Skin epidermis (tissue), 12 donors: Measurements from ENCODE around the gene RBPJL.

ENCODE experiments used
- H3K27ac ChIP-seq, 21 experiments: fragments of 200-600 bp; sonication (generic) in 11 of 21; one replicate each; pipeline ENCODE4 v1.5.0; 2020; ENCODE audit warnings: mild to moderate bottlenecking in 3 of 21, inconsistent platforms in 2 of 21, moderate library complexity in 2 of 21
- H3K4me3 ChIP-seq, 7 experiments: fragments of 200-600 bp; sonication (generic) in 2 of 7; one replicate each; pipeline ENCODE4 v1.5.0; 2020; ENCODE audit warnings: inconsistent platforms in 2 of 7, mild to moderate bottlenecking in 2 of 7, moderate library complexity in 1 of 7

RBPJL gene

DNA sequence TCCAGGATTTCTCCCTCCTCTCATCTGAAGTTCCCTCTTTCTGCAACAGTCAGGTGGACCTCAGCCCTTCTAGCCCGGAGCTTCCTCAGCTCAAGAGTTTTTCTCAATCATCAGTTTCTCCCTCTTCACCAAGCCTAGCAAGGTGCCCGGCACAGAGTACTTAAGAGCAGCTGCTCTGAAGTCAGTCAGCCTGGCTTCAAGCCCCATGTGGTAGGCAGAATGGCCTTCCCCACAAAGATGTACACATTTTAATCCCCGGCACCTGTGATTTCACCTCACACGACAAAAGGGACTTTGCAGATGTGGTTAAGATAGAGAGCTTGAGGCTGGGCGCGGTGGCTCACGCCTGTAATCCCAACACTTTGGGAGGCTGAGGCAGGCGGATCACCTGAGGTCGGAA is 15.1 kb upstream of the RBPJL start:
- Histone ChIP-seq H3K27ac (no peak overlapping the region), H3K4me3 (no peak overlapping the region)

DNA sequence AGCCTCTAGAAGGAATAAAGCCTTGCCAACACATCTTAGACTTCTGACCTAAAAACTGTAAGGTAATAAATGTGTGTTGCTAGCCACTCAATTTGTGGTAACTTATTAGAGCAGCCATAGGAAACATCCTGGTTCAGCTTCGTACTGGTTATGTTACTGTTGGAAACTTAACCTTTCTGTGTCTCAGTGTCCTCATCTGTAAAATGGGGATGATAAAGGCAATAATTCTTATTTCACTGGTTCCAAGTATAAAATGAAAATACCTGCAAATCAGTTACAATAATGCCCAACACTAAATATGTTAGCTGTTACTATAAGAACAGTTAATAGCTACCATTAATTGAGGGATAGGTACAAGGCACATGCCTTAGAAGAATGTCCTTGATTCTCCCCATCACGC is 14.3 kb upstream of the RBPJL start:
- Histone ChIP-seq H3K4me3 (no peak overlapping the region), H3K27ac (no peak overlapping the region)

DNA sequence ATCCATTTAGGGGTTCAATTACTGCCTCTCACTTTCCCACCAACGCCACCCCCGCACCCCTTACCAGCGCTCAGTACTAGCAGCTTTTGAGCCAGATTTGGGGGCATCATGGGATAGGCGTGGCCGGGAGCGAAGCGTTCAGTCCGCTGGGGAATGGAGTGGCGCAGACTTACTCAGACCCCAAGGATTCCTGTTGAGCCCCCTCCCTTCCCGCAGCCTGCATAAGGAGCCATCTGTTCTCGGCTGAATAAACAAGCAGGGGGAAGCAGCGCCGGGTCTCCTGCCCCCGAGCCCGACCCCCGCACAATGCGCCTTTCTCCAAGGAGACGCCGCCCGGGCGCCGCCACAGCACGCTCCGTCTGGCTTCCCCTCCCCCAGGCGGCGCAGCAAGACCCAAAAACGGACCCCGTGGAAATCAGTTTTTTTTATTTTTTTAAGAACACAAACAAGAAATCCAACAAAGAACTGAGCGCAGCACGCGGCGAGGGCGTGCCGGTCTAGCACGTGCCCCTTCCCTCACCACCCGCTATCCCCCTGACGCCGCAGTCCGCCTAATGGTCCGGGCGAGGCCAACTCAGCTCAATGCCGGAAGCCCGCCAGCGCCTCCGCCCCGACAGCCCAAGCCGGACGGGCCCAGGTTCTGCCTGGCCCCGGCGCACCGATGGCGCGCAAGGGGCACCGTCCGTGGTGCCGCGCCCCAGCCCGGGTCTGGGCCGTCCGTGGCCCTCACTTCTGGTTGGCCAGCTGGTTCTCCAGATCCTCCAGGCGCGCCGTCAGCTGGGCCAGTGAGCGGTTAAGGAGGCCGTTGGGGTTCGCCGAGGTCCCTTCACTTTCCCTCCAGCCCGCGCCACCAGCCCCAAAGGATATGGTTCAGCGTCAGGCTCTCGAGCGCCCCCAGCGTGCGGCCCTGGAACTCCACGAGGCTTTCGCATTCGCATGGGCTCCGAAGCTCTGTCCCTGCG is 13.3 kb upstream of the RBPJL start:
- Histone ChIP-seq H3K27ac (peak overlapping the region in 10 of 21 experiments; percentile 29 to 70 (median 54)), H3K4me3 (peak overlapping the region; percentile 29 to 55 (median 39))

DNA sequence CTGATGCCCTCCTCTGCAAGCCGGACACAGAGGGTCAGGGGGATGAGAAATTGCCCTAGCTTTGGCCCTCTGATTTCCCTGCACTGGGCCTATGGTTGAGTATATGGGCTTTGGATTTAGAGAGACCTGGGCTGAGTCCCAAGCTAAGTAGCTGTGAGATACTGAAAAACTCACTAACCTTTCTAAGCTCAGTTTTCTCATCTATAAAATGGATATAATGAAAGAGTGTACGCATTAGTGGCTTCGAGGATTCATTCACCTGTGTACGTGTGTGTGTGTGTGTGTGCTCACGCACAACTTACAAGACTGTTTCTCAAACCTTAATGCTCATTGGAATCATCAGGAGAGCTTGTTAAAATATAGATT is 12.7 kb upstream of the RBPJL start:
- H3K4me3 ChIP-seq: peak overlapping the region in 6 of 7 experiments; percentile 33 to 55 (median 42)
- peak overlapping the region in 1 of 21 experiments; percentile 30 for H3K27ac ChIP-seq

- H3K27ac ChIP-seq: no peak overlapping the region
- no peak overlapping the region for H3K4me3 ChIP-seq
Observed at GRCh38 chr20:45294659-45295058, 12.0 kb upstream of the RBPJL start.

DNA sequence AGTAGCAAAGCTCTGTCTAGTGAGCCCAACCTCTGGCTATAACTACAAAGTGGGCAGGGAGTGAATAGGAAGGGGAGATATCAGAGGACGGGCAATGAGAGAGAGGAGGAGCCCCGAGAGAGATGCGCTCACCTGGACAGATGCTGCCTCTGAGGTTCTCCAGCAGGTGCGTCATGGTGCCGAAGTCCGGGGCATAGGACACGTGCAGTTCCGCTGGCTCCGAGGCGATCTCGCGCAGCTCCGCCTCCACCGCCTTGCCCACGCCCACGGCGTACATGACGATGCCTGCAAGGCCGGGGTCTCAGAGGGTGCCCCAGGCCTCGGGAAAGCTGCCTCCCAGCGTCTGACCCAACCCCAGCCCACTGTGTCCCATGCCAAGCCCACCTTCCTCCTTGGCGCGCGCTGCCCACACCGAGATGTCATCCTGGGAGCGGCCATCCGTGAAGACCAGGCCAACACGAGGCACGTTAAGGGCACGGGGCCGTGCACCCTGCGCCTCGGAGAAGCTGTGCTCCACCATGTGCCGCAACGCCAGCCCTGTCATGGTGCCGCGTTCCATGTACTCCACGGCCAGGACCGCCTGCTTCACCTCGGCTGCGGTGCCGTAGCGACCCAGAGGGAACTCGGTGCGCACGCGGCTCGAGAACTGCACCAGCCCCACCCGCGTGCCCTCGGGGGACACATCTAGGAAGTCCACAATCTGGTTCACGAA is 8.7 kb upstream of the RBPJL start:
- no peak overlapping the region for H3K27ac ChIP-seq
- no peak overlapping the region for H3K4me3 ChIP-seq

DNA sequence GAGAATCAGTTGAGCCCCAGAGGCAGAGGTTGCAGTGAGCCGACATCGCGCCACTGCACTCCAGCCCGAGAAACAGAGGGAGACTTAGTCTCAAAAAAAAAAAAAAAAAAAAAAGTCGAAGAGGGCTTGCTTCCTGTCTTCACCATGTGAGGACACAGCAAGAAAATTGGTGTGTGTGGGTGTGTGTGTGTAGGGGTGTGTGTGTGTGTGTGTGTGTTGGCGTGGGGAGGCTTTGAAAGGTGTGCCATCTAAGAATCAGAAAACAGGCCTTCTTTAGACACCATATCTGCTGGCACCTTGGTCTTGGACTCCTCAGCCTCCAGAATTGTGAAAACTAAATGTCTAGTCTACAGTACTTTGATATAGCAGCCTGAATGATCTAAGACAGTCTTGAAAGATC is 6.9 kb upstream of the RBPJL start:
- no peak overlapping the region for H3K4me3 ChIP-seq
- no peak overlapping the region for H3K27ac ChIP-seq

- H3K4me3 ChIP-seq: no peak overlapping the region
- no peak overlapping the region for H3K27ac ChIP-seq
Observed at GRCh38 chr20:45300961-45301360, 5.7 kb upstream of the RBPJL start.

DNA sequence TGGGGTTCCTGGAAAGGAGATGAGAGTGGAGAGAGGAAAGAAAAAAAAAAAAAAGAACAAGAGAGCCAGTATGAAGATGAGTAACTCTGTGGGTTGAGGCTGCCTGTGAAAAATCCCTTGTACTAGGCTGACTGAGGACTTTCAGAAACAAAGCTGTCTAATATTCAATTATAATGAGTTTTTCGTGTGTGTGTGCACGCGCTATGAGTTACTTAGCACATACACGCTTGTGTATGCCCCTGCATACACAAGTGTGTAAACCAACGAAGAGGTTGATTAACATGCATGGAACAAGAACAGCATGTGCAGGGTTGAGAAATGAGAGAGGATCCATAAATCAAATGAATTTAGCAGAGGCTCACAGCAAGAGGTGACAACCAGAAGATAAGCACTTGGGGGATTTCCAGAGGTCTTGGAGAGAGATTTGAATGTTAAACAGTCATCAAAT is 4.8 kb upstream of the RBPJL start:
- Histone ChIP-seq H3K4me3 (no peak overlapping the region), H3K27ac (no peak overlapping the region)

- no peak overlapping the region for H3K4me3 ChIP-seq
Observed at GRCh38 chr20:45303586-45304463, 2.8 kb upstream of the RBPJL start.

DNA sequence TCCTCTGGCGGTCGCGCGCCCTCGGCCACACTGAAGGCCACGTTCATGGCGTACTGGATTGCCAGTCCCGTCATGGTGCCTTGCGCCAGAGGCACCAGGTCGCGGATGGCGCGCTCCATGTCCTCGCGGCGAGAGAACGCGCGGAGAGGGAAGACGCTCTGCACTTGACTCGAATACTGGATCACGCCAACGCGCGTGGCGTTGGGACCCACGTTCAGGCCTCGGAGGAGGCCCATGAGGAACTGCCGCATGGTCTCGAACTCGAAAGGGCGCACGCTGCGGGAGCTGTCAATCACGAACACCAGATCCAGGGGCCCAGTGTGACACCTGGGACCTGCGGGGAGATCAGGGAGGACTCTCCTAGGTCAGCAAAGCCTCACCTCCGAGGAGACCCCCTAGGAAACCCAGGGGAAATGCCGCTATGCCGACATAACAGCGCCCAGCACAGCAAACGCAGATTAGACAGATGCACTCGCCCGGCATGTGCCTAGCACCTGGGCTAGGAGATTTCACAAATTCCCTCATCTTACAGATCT is 2.1 kb upstream of the RBPJL start:
- H3K4me3 ChIP-seq: no peak overlapping the region

More at GRCh38 chr20:45303586-45304463, 2.8 kb upstream of the RBPJL start:
- H3K27ac ChIP-seq: no peak overlapping the region

GRCh38 chr20:45305262-45305661 is 1.4 kb upstream of the RBPJL start:
- no peak overlapping the region for H3K4me3 ChIP-seq

More for the DNA sequence above, 2.1 kb upstream of the RBPJL start:
- no peak overlapping the region for H3K27ac ChIP-seq

DNA sequence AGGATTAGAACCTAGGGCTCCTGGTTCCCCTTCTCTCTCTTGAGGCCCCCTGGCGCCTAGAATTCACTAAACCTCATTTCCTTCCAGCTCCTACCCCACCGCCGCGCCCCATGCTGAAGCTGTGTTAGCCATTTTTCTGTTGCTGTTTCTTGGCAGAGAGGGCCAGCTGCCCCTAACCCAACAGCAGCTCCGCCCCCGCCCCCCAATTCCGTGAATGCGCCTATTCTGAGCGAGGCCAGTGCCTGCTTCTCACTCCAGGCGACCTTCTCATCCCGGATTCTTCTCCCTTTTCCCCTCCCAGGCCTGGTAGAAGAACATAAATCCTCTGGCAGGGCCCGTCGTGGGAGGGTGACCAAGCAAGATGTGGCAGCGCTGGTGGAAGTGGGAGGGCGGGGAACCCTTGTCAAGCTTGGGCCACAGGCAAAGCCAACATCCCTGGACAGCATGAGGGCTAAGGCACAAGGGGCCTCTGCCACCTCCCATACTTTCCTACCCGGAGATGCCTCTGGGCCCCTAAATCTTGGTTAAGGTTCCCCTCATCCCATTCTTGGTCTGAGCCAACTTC is 518 bp downstream of the RBPJL start:
- Histone ChIP-seq H3K4me3 (no peak overlapping the region), H3K27ac (no peak overlapping the region)

More at GRCh38 chr20:45305262-45305661, 1.4 kb upstream of the RBPJL start:
- H3K27ac ChIP-seq: no peak overlapping the region

GRCh38 chr20:45308117-45308778 is 1.6 kb downstream of the RBPJL start, which contains the start of gene MATN4:
Gene MATN4 (minus strand): TSS chr20:45308299. CDS start chr20:45305582, 2,717 bp downstream.
- H3K27ac ChIP-seq: peak within 1 kb of the TSS in 1 of 21 experiments; percentile 30
- no peak within 1 kb of the TSS for H3K4me3 ChIP-seq

DNA sequence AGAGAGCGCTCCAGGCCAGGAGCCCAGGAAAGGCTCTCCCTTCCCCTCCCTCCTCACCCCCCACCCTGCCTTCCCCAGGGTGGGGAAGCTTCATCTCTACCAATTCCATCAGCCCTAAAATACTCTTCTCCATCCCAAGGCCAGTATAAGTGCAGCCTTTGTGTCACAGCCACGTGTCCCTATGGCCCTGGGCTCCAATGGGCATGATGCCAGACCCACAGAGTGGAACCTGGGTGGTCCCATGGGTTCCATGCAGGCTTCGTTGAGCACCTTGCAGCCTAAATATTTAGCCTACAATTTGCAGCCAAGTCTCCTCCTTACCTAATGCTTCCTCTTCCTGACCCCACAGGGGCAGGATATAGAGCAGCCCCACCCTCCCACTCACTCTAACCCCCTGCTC is 2.4 kb downstream of the RBPJL start:
- Histone ChIP-seq H3K4me3 (no peak overlapping the region), H3K27ac (no peak overlapping the region)

GRCh38 chr20:45311589-45312211 is 5.1 kb downstream of the RBPJL start:
- Histone ChIP-seq H3K27ac (no peak overlapping the region), H3K4me3 (no peak overlapping the region)

GRCh38 chr20:45312241-45312640 is 5.6 kb downstream of the RBPJL start:
- Histone ChIP-seq H3K27ac (no peak overlapping the region), H3K4me3 (no peak overlapping the region)

- no peak overlapping the region for H3K27ac ChIP-seq
- H3K4me3 ChIP-seq: no peak overlapping the region
Observed at GRCh38 chr20:45313065-45313695, 6.5 kb downstream of the RBPJL start.
